Ishikawa (cell line): Measurements from ENCODE around the gene MON1A.

ENCODE experiments used
- CEBPB ChIP-seq: IDR thresholded peaks from 2 replicates; pipeline ENCODE4 v1.6.1; 2012
- CREB1 ChIP-seq: IDR thresholded peaks from 2 replicates; pipeline ENCODE4 v1.6.1; 2012; ENCODE audit warnings: low read depth
- EGR1 ChIP-seq: IDR thresholded peaks from 2 replicates; pipeline ENCODE4 v1.6.1; 2012
- EP300 ChIP-seq: IDR thresholded peaks from 2 replicates; pipeline ENCODE4 v1.6.1; 2012; ENCODE audit warnings: borderline replicate concordance
- FOXM1 ChIP-seq: IDR thresholded peaks from 2 replicates; pipeline ENCODE4 v1.6.1; 2012; ENCODE audit warnings: low read depth, borderline replicate concordance
- MAX ChIP-seq: IDR thresholded peaks from 2 replicates; pipeline ENCODE4 v1.6.1; 2012
- NFIC ChIP-seq: IDR thresholded peaks from 2 replicates; pipeline ENCODE4 v1.6.1; 2012
- RAD21 ChIP-seq: IDR thresholded peaks from 2 replicates; pipeline ENCODE4 v1.6.1; 2012; ENCODE audit warnings: low read depth
- REST ChIP-seq: IDR thresholded peaks from 2 replicates; pipeline ENCODE4 v1.6.1; 2012; ENCODE audit warnings: low read depth, mild to moderate bottlenecking
- TAF1 ChIP-seq: IDR thresholded peaks from 2 replicates; pipeline ENCODE4 v1.6.1; 2012; ENCODE audit warnings: low read depth, mild to moderate bottlenecking
- TCF12 ChIP-seq: IDR thresholded peaks from 2 replicates; pipeline ENCODE4 v1.6.1; 2012; ENCODE audit warnings: low read depth
- TEAD4 ChIP-seq: IDR thresholded peaks from 2 replicates; pipeline ENCODE4 v1.6.1; 2012
- YY1 ChIP-seq: IDR thresholded peaks from 2 replicates; pipeline ENCODE4 v1.6.1; 2012; ENCODE audit warnings: low read depth
- ZBTB7A ChIP-seq: IDR thresholded peaks from 2 replicates; pipeline ENCODE4 v1.6.1; 2012; ENCODE audit warnings: low read depth
- TF ChIP-seq, protein P1 (sequence below): IDR thresholded peaks from 2 replicates; pipeline ENCODE4 v1.6.1; 2012

MON1A gene

DNA sequence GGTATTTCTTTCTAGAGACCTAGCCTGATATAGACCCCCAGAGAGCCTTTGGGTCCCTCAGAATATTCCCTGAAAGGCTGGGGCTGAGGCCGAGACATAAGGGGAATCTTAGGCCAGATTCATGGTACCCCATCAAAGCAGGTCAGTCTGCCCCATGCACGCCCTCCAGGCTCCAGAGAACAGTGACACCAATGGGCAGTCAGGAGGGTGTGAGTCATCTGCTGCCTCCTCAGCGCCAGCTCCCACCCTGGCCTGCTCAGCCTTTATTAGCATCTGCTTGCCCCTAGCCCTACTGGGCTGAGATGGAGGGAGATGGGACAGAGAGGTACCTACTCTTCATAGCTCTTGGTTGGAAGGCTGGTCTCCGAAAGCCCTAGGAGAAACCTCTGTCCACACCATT lies 45.6 kb downstream of the MON1A start:
- TF ChIP-seq REST: no peak
- TF ChIP-seq, protein P1, sequence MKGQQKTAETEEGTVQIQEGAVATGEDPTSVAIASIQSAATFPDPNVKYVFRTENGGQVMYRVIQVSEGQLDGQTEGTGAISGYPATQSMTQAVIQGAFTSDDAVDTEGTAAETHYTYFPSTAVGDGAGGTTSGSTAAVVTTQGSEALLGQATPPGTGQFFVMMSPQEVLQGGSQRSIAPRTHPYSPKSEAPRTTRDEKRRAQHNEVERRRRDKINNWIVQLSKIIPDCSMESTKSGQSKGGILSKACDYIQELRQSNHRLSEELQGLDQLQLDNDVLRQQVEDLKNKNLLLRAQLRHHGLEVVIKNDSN: no peak
- TF ChIP-seq ZBTB7A: no peak
- no peak for TF ChIP-seq EGR1
- no peak for TF ChIP-seq CREB1
- TF ChIP-seq RAD21: no peak
- no peak for TF ChIP-seq TCF12

GRCh38 chr3:49882166-49882565 lies 47.4 kb downstream of the MON1A start:
- no peak for TF ChIP-seq RAD21
- TF ChIP-seq, protein P1: no peak

GRCh38 chr3:49880581-49881315 lies 48.9 kb downstream of the MON1A start:
- TF ChIP-seq YY1 (no peak), MAX (no peak), FOXM1 (no peak), REST (no peak), TEAD4 (no peak), EGR1 (no peak), EP300 (no peak), TCF12 (no peak), ZBTB7A (no peak), CEBPB (no peak), NFIC (no peak), RAD21 (no peak), CREB1 (no peak), TAF1 (no peak)
- TF ChIP-seq, protein P1: no peak

GRCh38 chr3:49879721-49880120 lies 49.9 kb downstream of the MON1A start:
- TF ChIP-seq EP300: no peak
- no peak for TF ChIP-seq MAX
- TF ChIP-seq, protein P1: no peak
- TF ChIP-seq EGR1: no peak
- TF ChIP-seq ZBTB7A: no peak
- no peak for TF ChIP-seq FOXM1
- TF ChIP-seq CEBPB: no peak
- no peak for TF ChIP-seq TEAD4
- TF ChIP-seq TCF12: no peak
- TF ChIP-seq NFIC: no peak
- TF ChIP-seq REST: no peak
- no peak for TF ChIP-seq RAD21
- no peak for TF ChIP-seq CREB1
- no peak for TF ChIP-seq YY1
- TF ChIP-seq TAF1: no peak
